HUDEP-2 (cell line): ENCODE results near the gene SESTD1.
"Not testable (repeated sequence)": the region's sequence is repeated elsewhere in the genome, so short reads cannot be mapped to it uniquely, and the experiment has no call there.

Experiments
- DNase-seq, 76 experiments: peaks; one replicate each; lab custom pipeline; 2025; ENCODE audit not compliant: unreplicated experiment in 76 of 76; lab: John Stamatoyannopoulos, UW

Gene SESTD1

DNA sequence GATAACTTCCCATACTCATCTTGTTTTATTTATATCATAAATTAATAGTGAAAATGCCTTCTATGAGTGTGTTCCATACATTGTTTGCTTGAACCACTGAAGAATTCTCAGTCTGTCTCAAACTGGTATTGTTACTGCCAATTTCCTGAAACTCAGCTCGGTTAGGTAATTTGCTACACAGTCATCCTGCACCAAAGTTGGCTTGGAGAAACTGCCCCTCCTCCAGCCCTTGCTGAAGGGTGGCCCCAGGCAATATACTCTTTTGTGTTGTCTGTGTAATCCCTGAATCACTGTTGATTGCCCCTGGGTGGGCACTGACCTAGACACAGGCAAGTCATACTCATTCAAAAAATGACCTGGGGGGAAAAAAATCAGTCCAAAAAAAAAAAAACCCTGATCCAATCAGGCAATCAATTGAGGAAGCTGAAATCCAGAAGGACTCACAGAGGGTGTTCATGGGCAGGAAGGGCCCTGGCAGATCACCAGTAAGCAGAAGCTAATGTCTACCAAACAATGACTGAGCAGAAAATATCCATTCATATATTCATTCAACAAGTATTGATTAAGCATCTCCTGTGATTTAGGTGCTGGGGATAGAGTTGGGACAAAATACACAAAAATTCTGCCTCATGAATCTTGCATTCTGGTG, 3.8 kb upstream of the SESTD1 start:
- no peak for DNase-seq

DNA sequence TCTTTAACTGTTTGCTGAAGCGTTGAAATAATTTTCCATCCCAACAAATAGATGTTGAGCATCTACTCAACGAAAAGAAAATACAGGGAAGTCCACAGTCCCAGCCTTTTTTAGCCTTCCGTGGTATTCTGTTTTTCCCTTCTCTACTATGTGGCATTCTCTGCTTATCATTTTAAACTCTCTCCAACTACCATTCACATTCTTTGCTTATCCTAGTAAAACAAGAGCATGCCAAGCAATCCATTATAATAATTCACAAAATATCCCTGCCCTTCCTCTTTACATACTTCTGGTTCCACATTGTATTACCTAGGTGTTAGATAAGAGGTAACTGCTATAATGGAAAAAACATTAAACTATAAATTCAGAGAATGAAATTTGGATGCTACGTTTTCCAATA, 1.6 kb upstream of the SESTD1 start:
- no peak for DNase-seq

DNA sequence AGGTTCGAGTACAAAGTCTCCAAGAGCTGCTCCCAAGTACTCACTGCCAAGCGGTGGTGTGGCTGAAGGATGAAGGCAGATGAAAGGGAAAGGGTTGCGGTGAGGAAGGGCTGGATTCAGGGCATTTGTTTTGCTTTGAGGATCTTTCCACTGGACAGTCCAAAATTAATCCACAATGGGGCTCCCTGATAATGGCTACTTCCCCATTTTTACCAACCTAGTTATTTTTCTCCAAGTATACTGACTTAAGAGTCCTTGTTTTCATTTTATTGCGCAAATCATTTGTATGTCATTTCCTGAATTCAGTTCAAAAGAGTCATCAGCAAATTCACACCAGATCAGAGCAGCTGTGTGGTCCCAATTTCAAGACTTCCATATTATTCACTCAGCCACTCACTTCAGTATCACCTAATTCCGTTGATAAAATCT, 464 bp upstream of the SESTD1 start:
- no peak for DNase-seq

DNA sequence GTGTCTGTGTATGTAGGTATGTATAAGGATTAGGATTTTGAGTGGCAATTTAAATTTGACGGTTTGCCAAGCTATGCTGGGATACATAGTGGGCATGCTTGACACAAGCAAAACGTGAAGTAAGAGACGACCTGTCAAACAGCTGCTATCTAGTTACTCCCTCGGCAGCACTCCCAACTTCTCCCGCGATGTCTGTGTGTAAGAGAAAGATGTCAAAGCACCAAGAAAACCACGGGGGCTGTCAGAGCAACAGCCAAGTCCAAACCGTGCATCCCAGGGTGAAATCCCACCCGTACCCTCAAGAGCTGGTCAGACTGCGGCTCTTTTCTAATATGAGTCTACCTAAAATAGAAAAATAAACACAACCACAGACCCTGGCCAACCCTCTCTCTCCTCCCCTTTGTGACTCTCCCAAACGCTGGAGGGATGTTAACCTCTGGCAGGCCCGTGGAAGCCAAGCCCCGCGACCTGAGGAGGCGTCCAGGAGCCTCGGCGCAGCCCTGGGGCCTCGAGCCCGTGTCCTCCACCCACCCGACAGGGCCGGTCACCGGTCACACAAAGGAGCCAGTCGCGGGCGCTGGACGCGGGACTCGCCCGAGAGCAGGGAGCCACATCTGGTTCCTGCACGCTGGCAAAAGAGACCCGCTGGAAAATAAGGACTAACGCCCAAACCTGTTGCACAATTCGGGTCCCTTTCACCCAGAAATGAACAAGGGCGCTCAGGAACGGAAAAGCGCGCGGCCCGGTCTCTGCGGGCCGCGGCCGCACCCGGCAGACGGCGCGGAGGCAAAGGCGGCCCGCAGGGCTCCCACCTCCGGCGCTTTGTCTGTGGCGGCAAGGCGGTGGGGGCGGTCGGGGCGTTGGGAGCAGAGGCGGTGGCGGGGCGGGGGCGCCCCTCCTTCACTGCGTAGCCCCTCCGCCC, 925 bp downstream of the SESTD1 start:
- peak in 2 of 76 experiments; percentile 2 to 5 for DNase-seq

DNA sequence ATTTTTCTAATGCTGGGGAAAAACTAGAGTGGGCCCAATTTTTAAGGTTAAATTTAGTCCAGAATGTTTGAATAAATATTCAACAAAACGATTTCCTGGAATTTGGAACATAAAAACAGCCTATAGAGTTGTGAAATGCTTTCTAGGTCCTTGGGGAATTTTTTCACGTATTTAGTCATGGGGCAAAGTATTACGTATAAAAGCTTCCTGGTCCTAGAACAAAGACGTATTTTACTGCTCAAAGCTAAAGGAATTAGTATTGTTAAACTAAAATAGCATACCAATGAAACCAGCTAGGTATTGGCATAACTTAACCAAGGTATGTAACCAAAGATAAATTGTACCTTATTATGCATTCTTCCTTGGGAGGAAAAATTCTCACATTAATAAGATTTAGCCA, 1.6 kb downstream of the SESTD1 start:
- DNase-seq = no peak

DNA sequence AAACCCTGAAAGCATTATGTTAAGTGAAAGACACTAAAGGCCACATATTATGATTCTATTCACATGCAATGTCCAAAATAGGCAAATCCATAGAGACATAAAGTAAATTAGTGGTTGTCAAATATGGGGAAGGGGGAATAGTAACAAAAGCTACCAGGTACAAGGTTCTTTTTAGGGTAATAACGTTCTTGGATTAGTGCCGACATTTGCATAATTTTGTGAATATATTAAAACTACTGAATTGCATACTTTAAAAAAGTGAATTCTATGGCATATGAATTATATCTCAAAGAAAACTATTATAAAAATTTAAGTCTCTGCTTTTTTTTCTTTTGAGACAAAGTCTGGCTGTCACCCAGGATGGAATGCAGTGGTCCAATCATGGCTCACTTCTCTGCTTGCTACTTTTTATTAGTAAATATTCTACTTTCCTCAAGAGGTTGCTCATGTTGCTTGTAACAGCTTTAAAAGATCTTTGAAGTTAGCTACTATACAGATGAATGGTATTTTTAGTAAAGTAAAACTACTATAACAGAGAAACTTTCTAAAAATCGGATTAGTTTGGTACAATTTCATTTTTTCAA, 2.5 kb downstream of the SESTD1 start:
- no peak for DNase-seq

DNA sequence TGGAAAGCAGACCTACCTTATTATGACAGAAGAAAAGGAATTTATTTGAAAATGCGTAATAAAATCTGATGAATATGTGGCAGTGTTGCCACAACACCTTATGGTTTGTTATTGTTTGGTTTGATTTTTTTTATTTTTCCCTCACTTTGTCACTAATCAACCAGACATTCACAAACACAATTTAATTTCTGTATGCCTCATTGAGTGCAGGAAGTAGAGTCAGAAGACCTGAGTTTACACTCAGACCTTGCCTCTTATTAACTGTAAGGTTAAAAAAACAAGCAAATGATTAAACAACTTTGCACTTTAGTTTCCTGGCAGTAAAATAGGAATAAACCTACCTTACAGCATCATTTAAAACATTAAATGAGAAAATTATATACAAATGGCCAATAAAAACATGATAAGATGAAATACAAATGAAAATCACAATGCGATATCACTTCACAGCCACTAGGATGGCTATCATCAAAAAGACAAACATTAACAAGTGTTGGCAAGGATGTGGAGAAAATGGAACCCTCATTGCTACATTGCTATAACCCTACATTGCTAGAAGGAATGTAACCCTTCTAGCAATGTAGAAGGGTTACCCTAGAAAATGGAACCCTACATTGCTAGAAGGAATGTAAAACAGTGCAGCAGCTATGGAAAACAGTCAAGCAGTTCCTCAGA, 3.3 kb downstream of the SESTD1 start:
- no peak for DNase-seq

DNA sequence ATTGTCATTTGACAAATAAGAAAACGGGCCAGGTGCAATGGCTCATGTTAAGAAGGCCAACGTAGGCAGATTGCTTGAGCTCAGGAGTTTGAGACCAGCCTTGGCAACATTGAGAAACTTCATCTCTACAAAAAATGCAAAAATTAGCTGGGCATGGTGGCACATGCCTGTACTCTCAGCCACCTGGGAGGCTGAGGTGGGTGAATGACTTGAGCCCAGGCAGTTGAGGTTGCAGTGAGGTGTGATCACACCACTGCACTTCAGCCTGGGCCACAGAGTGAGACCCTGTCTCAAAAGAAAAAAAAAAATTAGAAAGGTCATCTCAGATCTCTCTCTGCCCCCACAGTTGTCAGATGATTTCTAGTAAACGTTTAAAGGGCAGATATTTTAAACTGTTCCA, 4.4 kb downstream of the SESTD1 start:
- no peak for DNase-seq

DNA sequence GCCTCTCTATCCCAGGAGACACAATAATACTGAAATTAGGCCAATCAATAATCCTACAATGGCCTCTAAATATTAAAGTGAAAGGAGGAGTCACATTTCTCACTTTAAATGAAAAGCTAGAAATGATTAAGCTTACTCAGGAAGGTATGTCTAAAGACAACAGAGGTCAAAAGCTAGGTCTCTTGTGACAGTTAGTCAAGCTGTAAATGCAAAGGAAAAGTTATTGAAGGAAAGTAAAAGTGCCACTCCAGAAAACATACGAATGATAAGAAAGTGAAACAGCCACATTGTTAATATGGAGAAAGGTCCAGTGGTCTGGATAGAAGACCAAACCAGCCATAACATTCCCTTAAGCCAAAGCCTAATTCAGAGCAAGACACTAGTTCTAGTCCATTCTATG, 9.5 kb downstream of the SESTD1 start:
- DNase-seq = no peak

DNA sequence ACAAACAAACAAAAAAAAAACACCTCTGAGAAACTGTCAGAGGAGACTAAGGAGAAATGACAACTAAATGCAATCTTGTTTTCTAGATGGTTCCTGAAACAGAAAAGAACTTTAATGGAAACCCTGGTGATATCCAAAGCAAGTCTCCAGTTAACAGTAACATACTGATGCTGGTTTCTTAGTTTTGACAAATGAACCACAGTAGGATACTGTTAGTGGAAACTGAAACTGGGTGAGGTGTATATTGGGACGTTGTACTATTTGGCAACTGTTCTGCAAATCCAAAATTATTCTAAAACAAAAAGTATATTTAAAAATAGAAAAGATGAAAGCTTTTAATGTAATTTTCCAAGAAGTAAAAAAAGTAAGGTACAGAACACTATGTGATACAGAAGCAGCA, 11.4 kb downstream of the SESTD1 start:
- DNase-seq = no peak

DNA sequence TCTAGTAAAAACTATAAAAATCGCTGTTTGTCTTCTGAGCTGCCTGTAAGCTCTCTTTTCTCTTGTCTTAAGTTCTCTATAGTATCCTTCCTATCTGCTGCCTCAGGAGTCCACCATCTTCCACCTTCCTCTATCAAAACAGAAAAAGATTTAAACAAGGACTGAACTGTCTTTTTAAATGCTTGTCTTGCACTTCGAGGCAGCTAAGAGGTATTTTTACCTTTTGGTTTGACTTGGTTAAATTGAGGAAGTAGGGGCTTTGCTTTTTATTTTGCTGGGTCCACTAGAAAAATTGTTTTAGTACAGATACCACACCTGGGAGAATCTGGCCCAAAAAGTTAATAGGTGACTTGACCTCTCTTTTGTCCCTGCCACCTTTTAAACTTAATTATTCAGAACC, 12.2 kb downstream of the SESTD1 start:
- no peak for DNase-seq

DNA sequence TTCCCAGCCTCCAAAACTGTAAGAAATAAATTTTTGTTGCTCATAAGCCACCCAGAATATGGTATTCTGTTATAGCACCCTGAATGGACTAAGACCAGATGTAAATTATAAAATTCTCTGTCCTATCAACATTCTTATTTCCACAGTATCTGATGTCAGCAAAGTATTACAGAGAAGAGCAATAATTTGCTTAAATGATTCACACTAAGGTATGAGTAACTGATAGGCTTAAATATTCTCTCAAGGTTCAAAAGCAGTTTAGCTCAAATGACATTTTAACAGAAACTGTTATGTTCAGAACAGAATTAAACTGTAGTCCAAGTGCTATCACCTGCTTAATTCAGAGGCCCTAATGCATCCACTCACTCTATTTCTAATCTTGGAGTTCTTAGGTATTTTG, 12.8 kb downstream of the SESTD1 start:
- no peak for DNase-seq

DNA sequence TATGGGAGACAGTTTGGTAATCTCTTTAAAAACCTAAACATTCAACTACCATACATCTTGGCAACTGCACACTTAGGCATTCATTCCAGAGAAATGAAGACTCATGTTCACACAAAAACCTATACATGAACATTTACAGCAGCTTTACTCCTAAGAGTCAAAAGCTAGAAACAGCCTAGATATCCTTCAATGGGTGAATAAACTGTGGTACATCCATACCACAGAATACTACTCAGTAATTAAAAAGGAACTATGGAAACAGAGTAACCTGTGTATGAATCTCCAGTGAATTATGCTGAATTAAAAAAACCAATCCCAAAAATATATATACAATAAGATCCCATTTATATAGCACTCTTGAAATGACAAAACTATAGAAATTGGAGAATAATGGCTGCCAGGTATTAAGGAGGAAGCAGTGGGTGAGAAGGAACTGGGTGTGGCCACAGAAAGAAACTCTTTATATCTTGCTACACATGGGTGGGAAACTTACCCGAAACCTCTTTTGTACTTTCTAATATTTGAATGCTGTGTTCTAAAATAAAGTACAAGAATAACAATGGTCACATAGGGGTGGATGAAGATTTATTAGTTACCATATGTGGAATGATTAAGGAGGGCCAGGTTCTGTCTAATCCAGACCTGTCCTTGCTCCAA, 13.7 kb downstream of the SESTD1 start:
- no peak for DNase-seq

DNA sequence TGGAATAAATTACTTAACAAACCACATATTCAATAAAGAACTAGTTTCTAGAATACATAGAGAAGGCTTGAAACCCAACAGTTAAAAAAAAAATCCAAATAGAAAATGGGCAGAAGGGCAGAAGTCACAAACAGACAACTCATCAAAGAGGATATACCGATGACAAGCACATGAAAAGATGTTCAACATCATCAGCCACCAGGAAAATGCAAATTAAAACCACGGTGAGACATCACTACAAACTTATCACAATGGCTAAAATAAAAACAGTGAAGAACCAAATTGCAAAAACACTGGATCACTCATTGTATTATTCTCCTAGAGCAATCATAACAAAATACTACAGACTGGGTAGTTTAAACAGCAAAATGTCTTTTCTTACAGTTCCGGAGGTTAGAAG, 14.5 kb downstream of the SESTD1 start:
- DNase-seq = no peak

DNA sequence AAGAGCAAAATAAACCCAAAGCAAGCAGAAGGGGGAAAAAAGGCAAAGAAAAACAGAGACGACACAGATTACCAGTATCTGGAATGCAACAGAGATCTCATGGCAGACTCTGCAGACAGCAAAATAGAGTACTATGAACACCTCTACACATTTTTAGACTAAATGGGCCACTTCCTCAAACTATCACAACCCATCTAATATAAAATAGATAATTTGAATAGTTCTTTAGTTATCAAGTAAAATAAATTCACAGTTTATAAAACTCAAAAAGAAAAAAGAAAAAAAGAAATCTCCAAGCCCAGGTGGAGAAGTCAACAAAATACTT, 16.6 kb downstream of the SESTD1 start:
- no peak for DNase-seq

DNA sequence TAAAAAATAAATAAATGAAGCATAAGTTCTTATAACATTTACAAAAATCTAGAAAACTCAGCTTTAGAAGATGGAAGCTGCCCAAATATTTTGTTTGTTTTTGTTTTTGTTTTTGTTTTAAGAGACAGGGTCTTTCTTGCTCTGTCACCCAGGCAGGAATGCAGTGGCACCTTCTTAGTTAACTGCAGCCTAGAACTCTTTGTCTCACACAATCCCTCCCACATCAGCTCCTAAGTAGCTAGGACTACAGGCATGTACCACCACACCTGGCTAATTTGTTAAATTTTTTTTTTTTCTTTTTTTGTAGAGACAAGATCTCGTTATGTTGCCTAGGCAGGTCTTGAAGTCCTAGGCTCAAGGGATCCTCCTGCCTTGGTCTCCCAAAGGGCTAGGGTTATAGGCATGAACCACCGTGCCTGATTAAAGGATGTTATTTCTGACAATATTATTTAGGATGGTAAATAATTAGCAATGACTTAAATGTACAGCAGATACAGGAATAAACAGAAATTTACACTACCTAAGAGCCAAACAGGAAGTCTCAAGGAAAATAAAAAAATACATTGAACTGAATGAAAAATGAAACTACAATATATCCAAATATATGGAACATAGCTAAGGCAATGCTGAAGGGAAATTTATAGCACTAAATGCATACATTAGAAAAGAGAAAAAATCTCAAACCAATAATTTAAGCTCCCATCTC, 17.2 kb downstream of the SESTD1 start:
- DNase-seq = no peak

DNA sequence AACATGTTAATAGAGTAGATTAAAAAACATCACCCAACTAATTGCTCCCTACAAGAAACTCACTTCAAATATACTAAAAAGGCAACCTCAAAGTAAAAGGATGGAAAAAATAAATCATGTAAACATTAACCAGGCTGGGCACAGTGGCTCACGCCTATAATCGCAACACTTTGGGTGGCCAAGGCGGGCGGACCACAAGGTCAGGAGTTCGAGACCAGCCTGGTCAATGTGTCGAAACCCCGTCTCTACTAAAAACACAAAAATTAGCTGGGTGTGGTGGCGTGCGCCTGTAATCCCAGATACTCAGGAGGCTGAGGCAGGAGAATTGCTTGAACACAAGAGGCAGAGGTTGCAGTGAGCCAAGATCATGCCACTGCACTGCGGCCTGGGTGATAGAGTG, 18.8 kb downstream of the SESTD1 start:
- not testable (repeated sequence) for DNase-seq

DNA sequence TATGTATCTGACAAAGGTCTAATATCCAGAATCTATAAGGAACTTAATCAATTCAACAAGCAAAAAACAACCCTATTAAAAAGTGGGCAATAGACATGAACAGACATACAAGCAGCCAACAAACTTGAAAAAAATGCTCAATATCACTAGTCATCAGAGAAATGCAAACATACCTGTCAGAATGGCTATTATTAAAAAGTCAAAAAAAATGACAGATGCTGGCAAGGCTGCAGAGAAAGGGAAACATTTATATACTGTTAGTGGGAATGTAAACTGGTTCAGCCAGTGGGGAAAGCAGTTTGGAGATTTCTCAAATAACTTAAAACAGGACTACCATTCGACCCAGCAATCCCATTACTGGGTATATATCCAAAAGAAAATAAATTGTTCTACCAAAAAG, 21.6 kb downstream of the SESTD1 start:
- DNase-seq = no peak

DNA sequence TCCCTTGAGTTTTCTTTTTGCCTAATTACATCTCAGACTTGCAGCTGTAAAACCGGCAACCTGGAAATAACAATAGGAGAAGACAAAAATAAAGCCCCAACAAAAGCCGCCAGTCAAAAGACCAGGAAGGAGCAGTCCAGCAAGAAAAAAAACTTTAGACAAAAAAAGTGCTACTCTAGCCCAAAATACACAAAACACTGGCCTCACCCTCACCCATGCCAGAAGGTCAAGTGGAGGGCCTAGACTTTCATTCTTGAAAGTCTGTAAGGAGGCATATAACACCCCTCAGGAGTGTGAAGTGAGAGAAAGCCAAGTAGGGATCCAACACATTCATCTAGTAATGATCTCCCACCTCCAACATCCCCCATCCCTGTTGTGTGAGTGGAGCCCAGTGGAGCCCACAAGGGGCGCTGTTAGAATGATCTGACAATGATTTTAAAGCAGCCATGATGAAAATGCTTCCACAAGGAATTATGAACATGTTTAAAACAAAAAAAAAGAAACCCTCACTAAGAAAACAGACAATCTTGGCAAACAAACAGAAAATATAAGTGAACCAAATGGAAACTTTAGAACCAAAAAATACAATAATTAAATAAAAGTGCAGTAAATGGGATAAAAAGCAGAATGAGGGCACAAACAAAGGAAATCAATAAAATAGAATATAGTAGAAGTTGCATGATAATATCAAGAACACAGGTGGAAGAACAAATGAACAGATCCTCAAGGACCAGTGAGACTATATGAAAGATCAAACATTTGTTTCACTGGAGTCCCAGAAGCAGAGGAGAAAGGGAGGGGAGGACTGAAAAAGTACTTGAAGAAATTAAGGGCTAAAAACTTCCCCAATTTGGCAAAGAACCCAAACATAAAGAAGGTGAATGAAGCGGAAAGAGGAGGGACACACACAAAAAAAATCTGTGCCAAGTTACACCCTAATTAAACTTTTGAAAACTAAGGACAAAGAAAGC, 23.9 kb downstream of the SESTD1 start:
- DNase-seq = peak in 1 of 76 experiments; percentile 1
